GM12875 (cell line): ENCODE data around the gene MTF1.

Experiments
- H3K4me3 ChIP-seq: one replicate; pipeline ENCODE4 v1.5.1; 2011; ENCODE audit warnings: low read depth, low read length, control low read depth
- CTCF ChIP-seq: IDR thresholded peaks from 2 replicates; pipeline ENCODE4 v1.5.1; 2011; ENCODE audit warnings: low read depth, mild to moderate bottlenecking, control low read depth, inconsistent platforms, low read length, moderate library complexity, borderline replicate concordance; ENCODE audit not compliant: insufficient read depth

Gene MTF1

DNA sequence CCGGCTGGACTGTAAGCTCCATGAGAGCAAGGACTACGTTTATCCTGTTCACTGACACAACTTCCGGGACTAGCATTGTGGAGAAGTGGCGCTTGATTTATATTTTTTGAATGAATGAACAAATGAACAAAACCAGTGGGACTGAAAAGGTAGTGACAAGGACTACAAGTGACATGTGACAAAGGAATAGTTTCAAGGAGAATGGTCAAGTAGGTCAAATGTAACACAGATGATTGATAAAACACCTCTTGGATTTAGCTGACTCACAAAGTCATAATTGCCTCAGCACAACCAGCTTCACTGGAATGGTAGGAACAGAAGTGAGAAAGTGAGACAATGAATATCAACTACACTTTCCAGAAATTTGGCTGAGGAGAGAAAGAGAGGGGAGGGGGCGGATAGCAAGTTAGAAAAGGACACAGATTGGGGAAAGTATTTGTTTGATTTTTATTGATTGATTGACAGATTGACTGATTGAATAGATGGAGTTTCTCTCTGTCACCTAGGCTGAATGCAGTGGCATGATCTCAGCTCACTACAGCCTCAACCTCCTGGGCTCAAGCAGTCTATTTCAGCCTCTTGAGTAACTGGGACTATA is 14.2 kb downstream of the MTF1 start:
- no peak for TF ChIP-seq CTCF
- H3K4me3 ChIP-seq: no peak overlapping the region

DNA sequence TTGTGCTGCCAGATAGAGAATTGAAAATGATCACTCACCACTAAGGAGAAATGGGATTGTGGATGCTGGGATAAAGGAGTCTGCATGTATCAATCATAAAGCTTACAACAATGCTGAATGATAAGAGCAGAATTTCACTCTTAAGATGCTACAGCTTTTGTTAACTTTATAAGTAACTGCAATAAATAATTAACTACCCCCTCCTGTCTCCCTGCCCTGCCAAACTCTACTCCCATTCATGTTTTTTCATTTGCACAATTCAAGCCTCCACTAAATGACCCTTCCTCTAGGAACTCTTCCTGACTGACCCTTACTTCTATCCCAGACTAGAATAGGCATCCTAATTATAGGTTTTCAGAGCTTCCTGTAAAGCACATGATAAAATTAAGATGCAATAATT is 14.9 kb downstream of the MTF1 start:
- TF ChIP-seq CTCF: no peak
- no peak overlapping the region for H3K4me3 ChIP-seq

DNA sequence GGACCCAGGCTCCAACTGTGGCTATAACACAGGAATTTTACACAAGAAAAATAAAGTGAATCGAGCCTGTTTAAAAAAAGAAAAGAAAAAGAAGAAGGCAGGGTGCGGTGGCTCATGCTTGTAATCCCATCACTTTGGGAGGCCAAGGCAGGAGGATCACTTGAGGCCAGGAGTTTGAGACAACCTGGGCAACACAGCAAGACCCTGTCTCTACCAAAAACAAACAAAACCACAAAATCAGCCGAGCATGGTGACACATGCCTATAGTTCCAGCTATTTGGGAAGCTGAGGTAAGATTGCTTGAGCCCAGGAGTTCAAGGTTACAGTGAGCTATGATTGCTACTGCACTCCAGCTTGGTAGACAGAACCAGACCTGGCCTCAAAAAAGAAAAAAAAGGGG is 17.7 kb downstream of the MTF1 start:
- TF ChIP-seq CTCF: no peak
- H3K4me3 ChIP-seq: no peak overlapping the region

- no peak for TF ChIP-seq CTCF
- no peak overlapping the region for H3K4me3 ChIP-seq
Measured at GRCh38 chr1:37840711-37841110, 18.7 kb downstream of the MTF1 start.

GRCh38 chr1:37839676-37840075 is 19.7 kb downstream of the MTF1 start:
- no peak for TF ChIP-seq CTCF
- H3K4me3 ChIP-seq: no peak overlapping the region

- TF ChIP-seq CTCF: no peak
- H3K4me3 ChIP-seq: no peak overlapping the region
Measured at GRCh38 chr1:37836788-37837187, 22.6 kb downstream of the MTF1 start.

GRCh38 chr1:37831809-37832208 is 27.6 kb downstream of the MTF1 start:
- H3K4me3 ChIP-seq: no peak overlapping the region
- TF ChIP-seq CTCF: no peak
